CMK (cell line): ENCODE data around the gene TMEM131.

Experiments used
- DNase-seq: peaks from one replicate; pipeline ENCODE4 v3.0.0-alpha.2; 2010; ENCODE audit warnings: low read depth

The TMEM131 gene

GRCh38 chr2:97759727-97760407, 235.9 kb downstream of the TMEM131 start:
- DNase-seq, result peak; percentile 12

DNA sequence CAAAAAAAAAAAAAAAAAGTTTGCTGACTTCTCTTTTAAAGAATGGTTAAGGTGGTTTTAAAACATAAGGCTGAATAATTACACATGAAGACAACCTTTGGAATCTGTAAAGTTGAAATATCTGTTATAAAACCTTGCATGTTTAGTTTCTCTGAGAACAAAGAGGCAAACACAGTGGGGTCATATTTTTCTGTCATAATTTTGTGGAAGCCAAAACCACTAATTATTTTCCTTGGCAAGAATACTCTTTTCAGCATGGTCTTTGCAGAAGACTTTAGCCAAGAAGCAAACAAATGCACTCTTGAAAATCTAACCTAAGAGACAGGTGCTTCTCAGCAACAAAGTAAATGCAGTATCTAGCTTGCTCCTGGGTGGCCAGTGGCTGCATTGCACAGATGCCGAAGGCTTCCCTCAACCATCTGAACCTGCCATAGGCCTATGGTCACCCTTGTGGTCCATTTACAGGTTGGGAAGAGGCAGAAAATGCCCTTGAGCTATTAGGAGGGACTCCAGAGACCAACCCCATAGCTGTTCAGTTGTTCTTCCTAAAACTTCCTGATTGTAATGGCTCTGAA, 237.5 kb downstream of the TMEM131 start:
- no peak for DNase-seq

DNA sequence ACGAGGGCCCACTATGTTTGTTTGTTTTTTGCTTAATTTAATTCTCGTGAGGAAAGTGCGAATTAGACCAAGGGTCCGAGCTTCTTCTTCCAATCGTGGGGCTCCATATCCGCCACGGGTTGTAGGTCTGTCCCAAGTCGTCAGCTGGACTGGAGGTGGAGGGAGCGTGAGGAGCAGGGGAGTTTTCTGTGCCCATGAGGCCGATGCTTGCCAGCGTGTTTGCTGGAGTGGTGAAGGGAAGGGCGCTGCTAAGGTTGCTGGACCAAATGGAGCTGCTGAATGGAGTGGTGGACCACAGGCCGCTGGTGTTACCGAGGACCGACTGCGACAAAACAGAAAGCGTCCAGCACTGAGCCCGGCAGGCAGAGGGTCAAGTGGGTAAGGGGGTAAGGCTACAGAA, 238.7 kb downstream of the TMEM131 start:
- no peak for DNase-seq

DNA sequence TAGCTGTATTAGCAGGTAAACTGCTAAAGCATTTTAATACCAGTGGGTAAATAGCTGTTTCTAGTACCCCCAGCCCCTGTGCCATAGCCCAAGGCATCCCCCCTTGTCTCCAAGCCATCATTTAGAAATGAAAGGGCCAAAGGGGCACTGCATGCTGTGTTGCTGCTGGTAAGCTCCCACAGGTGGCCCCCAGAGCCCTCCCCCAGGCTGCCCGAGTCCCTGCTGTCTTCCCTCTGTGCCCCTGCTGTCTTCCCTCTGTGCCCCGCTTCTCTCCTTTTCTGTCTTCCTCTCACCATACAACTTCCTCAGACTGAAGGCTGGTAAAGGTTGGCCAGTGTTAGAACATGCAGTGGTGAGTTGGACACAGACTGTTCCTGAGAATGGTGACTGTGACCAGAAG, 240.3 kb downstream of the TMEM131 start:
- no peak for DNase-seq

GRCh38 chr2:97754690-97755346, 240.9 kb downstream of the TMEM131 start:
- no peak for DNase-seq

DNA sequence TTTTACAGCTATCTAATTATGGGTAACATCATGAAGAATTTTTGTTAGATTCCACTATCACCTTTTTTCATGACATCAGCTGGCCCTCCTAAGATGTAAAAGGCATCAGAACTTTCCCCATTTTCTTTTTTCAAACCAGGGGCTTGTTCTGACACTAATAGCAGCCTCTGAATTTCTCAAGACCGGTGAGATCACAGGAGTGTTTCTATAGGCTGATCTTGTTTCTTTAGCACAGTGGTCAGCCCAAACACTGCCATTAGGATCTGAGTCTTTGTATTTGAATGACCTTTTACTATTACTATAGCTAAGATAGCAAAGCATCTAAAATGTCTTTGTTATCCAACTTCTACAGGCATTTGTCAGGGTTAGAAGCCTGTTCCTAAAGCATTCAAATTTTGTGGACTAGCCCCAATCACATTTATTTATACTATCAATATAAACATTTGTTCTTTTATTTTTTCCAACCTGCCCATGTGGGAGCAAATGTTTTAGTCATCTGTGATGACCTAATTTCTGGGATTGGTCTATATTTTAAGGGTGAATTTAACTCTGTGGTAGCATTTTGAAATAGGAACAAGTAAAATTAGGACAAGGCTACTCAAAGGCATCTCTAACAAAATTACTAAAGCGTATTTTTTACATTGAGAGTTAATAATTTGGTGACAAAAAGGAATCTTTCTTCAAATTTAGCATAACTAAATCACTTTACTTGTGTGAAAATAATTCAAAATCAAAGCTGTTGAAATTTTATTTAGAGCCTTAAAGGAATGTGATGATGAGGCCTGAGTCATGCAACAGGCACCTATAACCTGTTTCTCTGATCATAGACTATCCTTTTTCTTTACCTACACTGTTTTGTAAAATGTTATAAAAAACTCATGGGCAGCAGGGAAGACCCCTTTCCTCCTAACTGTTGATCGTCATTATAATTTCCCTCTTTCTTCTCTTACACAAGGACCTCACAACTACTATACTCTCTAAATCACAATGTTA, 243.1 kb downstream of the TMEM131 start:
- no peak for DNase-seq

GRCh38 chr2:97751752-97752151, 244.0 kb downstream of the TMEM131 start:
- DNase-seq, result no peak

- no peak for DNase-seq
These were observed 245.7 kb downstream of the TMEM131 start for GRCh38 chr2:97750017-97750416.

DNA sequence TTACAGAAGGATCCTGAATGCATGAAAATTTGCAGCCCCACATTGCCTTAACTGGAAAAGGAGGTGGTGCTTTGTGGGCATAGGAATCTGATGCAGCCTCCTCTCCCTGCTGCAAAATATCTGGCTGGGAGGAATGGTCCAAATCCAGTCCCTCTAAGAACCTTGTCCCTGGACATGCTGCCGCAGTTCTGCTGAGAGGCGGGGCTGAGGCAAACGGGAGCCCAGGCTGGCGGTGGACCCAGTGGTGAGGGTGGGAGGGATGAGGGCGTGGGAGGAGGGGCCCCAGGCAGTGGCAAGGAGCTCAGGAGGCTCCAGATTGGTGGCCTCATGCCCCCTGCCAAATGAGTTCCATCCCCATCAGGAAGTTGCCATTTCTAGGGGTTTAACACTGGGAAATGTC, 246.2 kb downstream of the TMEM131 start:
- DNase-seq, result no peak

DNA sequence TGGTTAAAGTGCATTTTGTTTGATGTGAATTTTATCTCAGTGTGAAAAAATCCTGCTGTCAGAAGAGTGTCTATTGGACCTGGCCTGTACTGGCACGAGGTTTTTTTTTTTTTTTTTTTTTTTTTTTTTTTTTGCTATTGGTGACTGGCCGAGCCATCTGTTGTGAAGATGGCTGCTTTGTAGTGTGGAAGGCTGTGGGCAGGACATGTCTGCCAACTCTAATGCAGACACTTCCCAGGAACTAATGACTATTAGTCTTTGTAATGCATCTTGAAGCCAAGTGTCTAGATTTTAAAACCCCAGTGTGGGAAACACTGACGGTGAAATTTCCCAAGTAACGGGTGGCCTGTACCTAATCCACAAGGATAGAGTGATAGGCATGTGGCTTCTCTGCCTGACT, 248.0 kb downstream of the TMEM131 start:
- DNase-seq, result no peak

- DNase-seq, result no peak
These were observed 248.5 kb downstream of the TMEM131 start for GRCh38 chr2:97747285-97747684.

GRCh38 chr2:97745474-97746174, 250.1 kb downstream of the TMEM131 start:
- no peak for DNase-seq

DNA sequence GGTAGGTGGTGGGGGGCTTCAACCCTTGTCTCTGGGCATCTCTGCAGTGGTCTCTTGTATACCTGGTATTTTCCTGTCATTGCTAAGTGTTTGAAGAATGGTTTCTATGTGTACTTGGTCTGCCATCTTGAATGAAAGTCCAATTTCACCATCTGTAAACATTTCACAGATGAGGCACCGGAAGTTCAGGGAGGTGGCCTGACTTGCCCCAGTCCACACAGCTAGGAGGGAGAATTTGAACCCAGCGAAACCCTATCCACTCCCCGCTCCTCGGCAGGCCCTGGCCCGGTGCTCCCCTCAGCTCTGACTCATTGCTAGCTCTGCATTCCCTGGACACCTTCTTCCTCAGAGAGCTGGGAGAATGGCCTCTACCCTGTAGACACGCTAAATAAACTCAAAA, 251.8 kb downstream of the TMEM131 start:
- no peak for DNase-seq

- DNase-seq, result no peak
These were observed 253.3 kb downstream of the TMEM131 start for GRCh38 chr2:97742381-97742847.

GRCh38 chr2:97741686-97742085, 254.1 kb downstream of the TMEM131 start:
- DNase-seq, result no peak

- DNase-seq, result no peak
These were observed 254.5 kb downstream of the TMEM131 start for GRCh38 chr2:97741251-97741650.

DNA sequence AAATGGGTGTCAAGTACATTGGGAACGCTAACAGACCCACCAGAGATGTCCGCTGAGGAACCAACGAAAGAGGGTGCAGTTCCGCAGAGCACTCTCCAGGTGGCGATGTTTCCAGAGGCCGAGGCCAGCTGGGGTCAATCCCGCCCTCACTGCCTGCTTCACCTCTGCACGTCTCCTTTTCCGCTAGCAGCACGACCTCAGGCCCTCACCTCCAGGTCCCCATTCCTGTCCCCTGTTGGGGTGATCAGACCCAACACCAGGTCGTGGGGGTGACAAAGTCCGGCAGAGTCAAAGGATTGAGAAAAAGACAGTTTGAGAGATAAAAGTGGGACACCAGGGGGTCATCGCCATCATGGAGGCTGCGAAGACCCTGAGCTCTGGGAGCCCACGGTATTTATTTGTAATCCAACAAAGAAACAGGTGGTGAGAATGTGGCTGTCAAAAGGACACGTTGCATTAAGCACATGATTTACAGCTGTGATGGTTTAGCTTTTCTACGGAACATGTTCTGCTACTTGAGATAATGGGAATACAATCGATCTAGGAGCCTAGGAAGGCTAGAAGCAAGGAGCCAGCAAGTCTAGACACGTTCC, 255.1 kb downstream of the TMEM131 start:
- DNase-seq, result no peak

- DNase-seq, result no peak
These were observed 255.9 kb downstream of the TMEM131 start for GRCh38 chr2:97739893-97740245.

GRCh38 chr2:97739020-97739892, 256.5 kb downstream of the TMEM131 start:
- no peak for DNase-seq
